Fibroblast of skin of right biceps (primary cell): ENCODE results near the gene KIF11.
A peak's percentile ranks its signal among the peaks of the same experiment; 100 is the strongest.
"Not testable (repeated sequence)": the region's sequence is repeated elsewhere in the genome, so short reads cannot be mapped to it uniquely, and the experiment has no call there.

Experiments
- DNase-seq: peaks from one replicate; pipeline ENCODE4 v3.0.0-alpha.2; 2013

The KIF11 gene

GRCh38 chr10:92592761-92593618, at the start of gene KIF11:
KIF11 (plus strand) TSS chr10:92593130; CDS start chr10:92593376, 246 bp downstream.
- peak; percentile 97 for DNase-seq

GRCh38 chr10:92544296-92544695, 48.6 kb upstream of the KIF11 start:
- DNase-seq, result no peak

GRCh38 chr10:92545556-92545955, 47.4 kb upstream of the KIF11 start:
- DNase-seq, result no peak

- DNase-seq, result no peak
Measured at GRCh38 chr10:92547676-92548075, 45.3 kb upstream of the KIF11 start.

- DNase-seq, result no peak
Measured at GRCh38 chr10:92550924-92551323, 42.0 kb upstream of the KIF11 start.

GRCh38 chr10:92552310-92552709, 40.6 kb upstream of the KIF11 start:
- DNase-seq, result no peak

GRCh38 chr10:92553959-92554358, 39.0 kb upstream of the KIF11 start:
- DNase-seq, result no peak

GRCh38 chr10:92559046-92559445, 33.9 kb upstream of the KIF11 start:
- no peak for DNase-seq

- DNase-seq, result no peak
Measured at GRCh38 chr10:92562424-92562823, 30.5 kb upstream of the KIF11 start.

GRCh38 chr10:92567952-92568600, 24.9 kb upstream of the KIF11 start:
- peak; percentile 56 for DNase-seq

GRCh38 chr10:92569071-92569470, 23.9 kb upstream of the KIF11 start:
- DNase-seq, result no peak

- DNase-seq, result not testable (repeated sequence)
Measured at GRCh38 chr10:92569663-92570062, 23.3 kb upstream of the KIF11 start.

GRCh38 chr10:92571649-92572048, 21.3 kb upstream of the KIF11 start:
- DNase-seq, result peak; percentile 31

GRCh38 chr10:92572362-92573090, 20.4 kb upstream of the KIF11 start:
- DNase-seq, result no peak

GRCh38 chr10:92573091-92573797, 19.7 kb upstream of the KIF11 start:
- peak; percentile 49 for DNase-seq

- DNase-seq, result peak; percentile 88
Measured at GRCh38 chr10:92573798-92574547, 19.0 kb upstream of the KIF11 start, which contains the start of gene IDE. IDE (minus strand) TSS chr10:92574093; CDS start chr10:92574019, 74 bp downstream.

GRCh38 chr10:92574548-92575261, 18.2 kb upstream of the KIF11 start:
- DNase-seq, result peak; percentile 55

GRCh38 chr10:92575961-92576360, 17.0 kb upstream of the KIF11 start:
- peak; percentile 75 for DNase-seq

- DNase-seq, result not testable (repeated sequence)
Measured at GRCh38 chr10:92582347-92582746, 10.6 kb upstream of the KIF11 start.

GRCh38 chr10:92590623-92591549, 2.0 kb upstream of the KIF11 start:
- DNase-seq, result peak; percentile 54
